PFSK-1 (cell line): ENCODE data around the gene MTG2.

ENCODE experiments used
- POLR2AphosphoS5 ChIP-seq: IDR thresholded peaks from 2 replicates; pipeline ENCODE4 v1.6.1; 2012; ENCODE audit warnings: low read depth, mild to moderate bottlenecking, control low read depth, low read length, moderate library complexity
- REST ChIP-seq, 2 experiments: IDR thresholded peaks; 2 replicates each; pipeline versions ENCODE4 v1.6.1 to v1.8.0; 2011 to 2012; ENCODE audit warnings: low read depth in 2 of 2, low read length in 2 of 2, control low read depth in 1 of 2, inconsistent platforms in 1 of 2, mild to moderate bottlenecking in 1 of 2, moderate library complexity in 1 of 2; ENCODE audit not compliant: insufficient read depth in 1 of 2
- SIN3A ChIP-seq: IDR thresholded peaks from 2 replicates; pipeline ENCODE4 v1.6.1; 2012; ENCODE audit warnings: mild to moderate bottlenecking, low read length, moderate library complexity, borderline replicate concordance; ENCODE audit not compliant: insufficient read depth
- TAF1 ChIP-seq: IDR thresholded peaks from 2 replicates; pipeline ENCODE4 v1.6.1; 2012; ENCODE audit warnings: low read length, control low read depth, borderline replicate concordance; ENCODE audit not compliant: insufficient read depth

GRCh38 chr20:62183426-62184142 lies 756 bp downstream of the MTG2 start:
- TF ChIP-seq TAF1, result no peak
- no peak for TF ChIP-seq POLR2AphosphoS5
- TF ChIP-seq REST (IDR thresholded peaks at IDR 0.05; ENCODE audit: insufficient read depth in 1 of 2, low read depth in 2 of 2, low read length in 2 of 2), result no peak
- TF ChIP-seq SIN3A, result no peak
